GM19468 (cell line): ENCODE results near the gene BICRAL.
"Not testable (repeated sequence)": the region's sequence is repeated elsewhere in the genome, so short reads cannot be mapped to it uniquely, and the experiment has no call there.

Experiments used
- ATAC-seq: cut with Tn5 transposase; IDR thresholded peaks from one replicate; pipeline ENCODE4 v1.9.1; 2021; ENCODE audit warnings: mild to moderate bottlenecking, moderate library complexity, moderate number of reproducible peaks; ENCODE audit not compliant: unreplicated experiment; ENCODE audit errors: extremely low read depth

Gene BICRAL

DNA sequence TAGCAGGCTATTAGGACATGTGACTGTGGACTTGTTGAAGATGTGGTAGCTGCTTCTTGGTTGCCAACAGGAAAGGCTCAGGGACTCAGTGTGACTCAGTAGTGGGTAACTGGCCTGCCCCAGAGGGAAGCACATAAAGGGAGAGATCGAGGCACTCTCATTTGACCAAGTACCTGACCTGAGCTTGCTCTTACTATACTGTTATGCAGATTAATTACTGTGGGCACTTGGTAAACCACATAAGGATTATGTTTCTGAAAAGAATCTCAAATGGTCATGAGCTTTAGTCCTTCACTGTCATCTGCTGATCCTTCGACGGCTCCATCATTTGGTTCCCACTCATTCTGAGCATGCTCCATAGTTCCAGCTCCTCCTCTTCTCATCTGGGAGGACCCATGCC, 49.4 kb downstream of the BICRAL start:
- ATAC-seq = no peak

DNA sequence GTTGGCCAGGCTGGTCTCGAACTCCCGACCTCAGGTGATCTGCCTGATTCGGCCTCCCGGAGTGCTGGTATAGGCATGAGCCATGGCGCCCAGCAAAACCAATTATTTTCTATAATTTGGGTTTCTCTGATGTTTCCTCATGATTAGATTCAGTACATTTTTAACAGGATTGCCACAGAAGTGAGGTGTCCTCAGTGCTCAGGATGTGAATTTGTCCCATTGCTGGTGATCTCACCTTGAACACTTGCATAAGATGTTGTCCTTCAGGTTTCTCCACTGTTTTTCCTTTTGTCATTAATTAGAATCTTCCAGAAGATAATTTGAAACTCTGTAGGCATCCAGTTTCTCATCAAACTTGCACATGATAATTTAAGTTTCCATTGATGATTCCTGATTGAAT, 52.2 kb downstream of the BICRAL start:
- no peak for ATAC-seq

DNA sequence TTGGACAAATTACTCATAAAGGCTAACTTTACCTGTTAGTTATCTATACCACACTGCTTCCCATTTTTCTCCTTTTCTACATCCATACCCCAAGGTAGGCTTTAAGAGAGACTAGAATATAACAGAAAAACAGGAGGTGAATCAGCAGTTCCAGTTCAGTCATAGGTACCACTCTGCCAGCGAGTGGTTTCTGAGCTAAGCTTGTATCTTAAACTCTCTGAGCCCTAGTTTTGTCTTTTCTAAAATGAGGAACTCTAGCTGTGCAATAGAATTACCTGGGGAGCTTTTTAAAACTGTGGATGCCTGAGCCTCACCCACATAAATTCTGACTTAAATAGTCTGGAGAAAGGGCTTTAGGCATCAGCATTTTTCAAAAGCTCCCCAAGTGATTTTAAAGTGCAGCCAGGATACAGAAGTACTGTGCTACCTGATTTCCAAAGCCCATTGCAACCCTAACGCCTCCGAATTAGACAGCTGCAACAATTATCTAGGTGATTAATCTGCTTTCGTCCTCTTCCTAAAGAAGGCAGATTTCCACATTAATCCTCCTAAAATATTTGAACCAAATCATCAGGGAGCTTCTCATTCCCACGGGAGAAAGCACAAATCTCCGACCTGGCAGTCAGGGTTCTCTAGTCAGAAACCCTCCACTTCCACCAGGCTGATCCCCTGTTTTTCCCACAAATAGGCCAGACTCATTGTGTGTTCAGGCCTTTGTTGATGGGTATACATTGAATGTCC, 60.2 kb downstream of the BICRAL start:
- no peak for ATAC-seq

DNA sequence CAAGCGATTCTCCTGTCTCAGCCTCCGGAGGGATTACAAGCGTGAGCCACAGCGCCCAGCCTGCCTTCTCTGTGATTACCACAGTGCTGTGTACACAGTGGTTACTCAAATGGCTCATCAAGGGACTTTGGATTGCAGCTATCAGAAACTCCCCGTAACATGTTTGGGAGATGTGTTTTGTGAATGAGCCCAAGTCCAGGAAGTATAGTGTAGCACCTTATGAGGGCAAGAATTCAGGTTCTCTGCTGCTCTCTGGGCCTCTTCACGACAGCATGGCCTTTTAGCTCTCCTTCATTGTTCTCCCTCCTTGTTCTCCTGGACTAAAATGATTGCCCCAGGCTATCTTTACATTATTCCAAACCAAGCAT, 63.5 kb downstream of the BICRAL start:
- ATAC-seq = no peak

DNA sequence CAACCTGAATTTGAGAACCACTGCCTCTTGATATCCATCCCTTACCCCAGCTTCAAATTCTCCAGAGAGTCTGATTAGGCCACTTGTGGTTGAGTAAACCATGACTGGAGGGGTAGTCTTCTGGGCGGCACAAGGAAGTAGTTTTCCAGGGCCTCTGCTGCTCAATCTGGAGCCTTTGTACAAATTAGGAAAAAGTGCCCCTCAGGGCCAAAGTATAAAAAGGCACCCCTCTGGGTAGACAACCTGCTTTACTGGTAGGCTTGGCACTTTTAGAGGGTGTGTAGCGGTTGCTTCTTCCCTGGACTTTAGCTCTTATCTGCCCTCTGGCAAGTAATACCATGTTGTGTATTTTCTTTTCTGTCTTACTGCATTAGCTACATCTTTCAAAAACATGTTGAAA, 64.7 kb downstream of the BICRAL start:
- ATAC-seq = no peak

DNA sequence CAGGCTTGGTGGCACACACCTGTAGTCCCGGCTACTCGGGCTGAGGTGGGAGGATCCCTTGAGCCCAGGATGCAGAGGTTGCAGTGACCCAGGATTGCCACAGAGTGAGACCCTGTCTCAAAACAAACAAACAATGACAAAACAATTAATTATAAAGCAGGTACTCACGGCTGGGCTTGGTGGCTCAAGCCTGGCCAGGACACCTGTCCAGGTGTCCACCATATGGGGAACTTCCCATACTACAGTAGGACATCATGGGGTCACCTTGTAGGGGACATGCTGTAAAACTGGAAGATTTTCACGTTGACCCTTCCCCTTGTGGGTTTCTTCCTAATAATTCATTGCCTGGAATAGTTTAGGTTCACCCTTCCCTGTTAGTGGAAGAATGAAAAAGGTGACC, 66.8 kb downstream of the BICRAL start:
- no peak for ATAC-seq

DNA sequence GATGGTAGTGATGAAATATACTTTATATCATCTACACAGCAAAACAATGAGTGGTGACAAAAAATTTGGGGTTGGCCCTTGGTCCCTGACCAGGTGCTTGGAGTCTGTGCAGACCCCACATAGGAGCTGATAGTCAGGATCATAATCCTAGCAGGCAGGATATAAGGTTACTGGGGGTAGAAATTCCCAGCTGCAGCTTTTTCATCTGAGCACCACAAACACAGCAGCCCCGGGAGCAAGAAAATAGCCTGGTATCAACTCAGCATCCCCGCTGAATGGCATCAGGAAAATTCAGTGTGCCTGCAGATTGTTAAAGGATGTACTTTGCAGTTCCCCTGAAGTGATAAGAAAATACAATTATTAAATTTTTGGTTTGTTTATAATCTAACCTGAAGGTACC, 69.7 kb downstream of the BICRAL start:
- no peak for ATAC-seq

DNA sequence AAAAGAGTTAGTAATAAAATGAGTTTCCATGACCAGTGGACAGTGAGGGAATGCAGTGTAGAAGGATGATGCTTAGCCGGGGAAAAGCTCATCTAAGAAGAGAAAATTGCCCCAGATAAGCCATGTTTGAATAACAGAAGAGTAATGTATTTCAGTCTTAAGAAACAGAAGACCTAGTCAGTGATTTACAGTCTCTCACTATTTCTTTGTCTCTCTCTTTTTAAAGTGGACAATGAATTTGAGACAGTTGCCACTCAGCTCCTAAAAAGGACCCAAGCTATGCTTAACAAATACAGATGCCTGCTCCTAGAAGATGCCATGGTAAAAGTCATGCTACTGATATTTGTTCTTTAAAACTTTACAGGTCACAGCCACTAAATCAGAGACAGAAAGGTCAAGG, 78.2 kb downstream of the BICRAL start:
- ATAC-seq = no peak

DNA sequence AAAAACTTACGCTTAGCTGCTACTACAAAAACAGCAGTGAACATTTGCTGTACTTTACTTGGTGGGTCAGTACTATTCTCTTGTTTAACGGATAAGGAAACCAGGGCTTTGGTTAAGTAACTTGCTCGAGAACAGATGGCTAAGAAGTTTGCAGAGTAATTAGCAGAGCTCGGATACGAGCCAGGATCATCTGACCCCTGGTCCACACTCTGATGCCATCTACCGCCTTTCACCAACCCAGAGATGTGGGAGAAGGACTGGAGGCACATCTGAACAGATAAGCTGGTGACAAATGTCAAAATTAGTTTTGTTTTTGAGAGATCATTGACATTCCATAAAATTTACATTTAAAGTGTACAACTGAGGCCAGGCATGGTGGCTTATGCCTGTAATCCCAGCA, 78.6 kb downstream of the BICRAL start:
- no peak for ATAC-seq

DNA sequence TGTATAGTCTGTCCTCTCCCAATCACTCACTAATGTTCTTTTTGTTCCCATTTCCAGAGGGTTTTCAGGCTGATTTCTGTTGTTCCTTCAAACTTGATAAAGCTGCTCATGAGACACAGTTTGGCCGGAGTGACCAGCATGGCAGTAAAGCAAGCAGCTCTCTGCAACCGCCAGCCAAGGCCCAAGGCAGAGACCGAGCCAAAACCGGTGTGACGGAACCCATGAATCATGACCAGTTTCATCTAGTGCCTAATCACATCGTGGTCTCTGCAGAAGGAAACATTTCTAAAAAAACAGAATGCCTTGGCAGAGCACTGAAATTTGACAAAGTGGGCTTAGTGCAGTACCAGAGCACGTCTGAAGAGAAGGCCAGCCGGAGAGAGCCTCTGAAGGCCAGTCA, 82.8 kb downstream of the BICRAL start:
- no peak for ATAC-seq

DNA sequence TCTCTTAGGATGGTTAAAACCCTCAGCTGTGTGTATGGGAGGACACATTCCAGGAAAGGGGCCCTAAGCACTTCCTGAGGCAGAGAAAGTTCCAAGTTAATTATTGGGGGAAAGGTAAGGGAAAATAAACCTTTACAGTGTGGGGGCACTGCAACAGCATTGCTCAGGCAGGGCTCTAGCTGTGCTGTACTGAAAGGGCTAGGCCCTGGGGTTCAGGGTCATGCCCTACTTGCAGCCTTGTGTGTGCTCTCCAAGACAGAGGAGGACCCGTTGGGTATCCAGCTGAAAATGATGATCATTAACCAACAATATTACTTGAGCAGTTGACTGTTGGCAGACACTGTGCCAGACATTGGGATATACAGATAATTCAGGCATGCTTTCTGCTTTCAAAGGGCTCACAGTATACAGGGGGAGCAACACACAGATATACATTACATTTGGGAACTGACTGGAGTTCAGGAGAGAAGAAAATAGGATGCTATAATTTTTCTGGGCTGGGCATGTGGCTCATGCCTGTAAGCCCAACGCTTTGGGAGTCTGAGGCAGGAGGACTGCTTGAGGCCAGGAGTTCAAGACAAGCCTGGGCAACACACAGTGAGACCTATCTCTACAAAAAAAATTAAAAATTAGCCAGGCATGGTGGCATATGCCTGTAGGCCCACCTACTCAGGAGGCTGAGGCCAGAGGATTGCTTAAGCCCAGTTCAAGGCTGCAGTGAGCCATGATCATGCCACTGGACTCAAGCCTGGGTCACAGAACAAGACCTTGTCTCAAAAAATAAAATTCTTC, 88.5 kb downstream of the BICRAL start:
- ATAC-seq = no peak

DNA sequence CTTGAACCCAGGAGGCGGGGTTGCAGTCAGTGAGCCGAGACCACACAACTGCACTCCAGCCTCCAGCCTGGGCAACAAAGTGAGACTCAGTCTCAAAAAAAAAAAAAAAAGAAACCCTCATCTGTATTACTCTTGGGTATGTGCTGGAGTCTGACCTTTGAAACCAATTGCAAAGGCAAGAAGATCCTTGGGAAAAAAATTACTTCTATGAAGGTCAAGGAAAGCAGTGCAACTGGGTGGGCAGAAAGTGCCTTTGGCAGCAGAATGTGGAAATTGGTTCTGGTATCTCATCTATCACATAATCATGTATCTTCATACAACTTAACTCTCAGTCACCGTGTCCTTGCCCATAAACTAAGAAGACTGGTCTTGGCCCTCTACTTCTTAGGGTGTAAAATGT, 89.9 kb downstream of the BICRAL start:
- ATAC-seq = no peak

DNA sequence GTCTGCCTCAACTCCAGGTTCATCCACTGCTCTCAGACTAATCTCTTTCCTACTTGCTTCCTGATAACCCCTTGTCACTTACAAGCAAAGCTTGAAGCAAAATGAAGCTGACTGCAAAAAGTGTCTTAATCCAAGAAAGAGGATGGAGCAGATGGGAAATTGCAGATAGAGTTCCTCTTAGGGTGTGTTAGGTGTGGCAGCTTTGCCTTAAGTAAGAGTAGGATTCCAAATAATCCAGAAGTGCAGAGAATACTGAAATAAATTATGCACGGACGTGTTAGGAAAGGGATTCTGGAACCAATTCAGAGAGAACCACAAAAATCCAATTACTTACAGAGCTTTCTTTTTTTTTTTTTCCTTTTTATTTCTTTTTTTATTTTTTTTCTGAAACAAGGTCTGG, 91.5 kb downstream of the BICRAL start:
- no peak for ATAC-seq

DNA sequence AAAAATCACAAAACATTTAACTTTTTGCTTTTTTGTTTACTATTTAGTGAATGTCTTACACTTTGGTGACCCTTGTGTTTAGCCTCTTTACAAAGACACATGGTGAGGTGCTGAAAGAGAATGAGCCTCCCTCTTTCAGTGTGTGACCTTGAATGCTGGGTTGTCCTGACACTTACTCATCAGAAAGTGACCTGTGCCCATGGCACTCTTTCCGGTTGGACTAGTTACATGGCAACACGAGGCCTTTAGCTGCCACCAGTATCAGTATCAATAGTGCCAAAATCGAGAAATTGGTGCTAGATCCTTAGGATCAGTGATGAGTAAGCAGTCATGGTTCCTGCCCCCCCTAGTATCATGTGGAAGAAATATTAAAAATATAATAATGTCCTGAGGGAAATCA, 95.8 kb downstream of the BICRAL start:
- no peak for ATAC-seq

DNA sequence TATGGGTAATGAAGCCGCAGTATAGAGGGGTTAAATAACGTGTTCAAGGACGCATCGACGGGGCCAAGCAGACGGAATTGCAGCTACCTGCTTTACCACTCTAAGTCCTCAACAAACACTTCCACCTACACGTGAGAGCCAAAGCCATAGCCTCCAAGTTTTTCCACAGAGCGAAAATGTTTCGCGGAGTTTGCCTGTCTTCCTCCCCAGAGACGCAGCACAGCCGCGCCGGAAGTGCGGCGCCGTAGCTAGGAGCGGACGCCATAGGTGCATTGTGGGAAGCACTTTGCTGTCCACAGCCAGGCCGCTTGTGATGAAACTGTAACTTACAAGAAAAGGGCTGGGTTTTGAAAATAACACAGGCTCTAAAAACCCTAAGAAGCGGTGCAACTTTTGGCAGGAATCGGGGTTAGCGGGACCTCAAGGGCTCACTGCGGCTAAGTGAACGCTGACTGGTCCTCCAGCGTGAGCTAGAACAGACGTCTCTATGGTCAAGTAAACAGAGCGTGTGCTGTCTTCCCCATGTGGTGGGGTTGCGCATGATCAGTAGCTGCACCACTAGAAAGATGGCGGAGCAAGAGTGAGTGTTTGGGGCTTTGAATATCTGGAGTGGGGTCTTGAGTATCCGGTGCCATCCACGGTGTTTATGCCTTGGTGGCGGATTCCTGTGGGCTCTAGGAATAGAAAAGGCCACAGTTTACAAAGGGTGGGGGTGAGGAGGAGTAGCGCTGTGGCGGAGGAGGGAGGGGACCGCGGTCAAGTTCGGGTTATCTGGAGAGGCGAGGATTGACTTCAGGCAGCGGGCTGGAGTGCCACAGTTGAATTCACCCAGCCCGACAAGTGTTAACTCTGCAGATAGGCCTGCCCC, 97.8 kb downstream of the BICRAL start, which contains the start of gene RPL7L1:
Gene RPL7L1, plus strand, starts transcription at position 245 of the 868 bp plus-strand sequence. Its CDS starts 295 bp downstream, at position 540.
- ATAC-seq = peak; percentile 48

DNA sequence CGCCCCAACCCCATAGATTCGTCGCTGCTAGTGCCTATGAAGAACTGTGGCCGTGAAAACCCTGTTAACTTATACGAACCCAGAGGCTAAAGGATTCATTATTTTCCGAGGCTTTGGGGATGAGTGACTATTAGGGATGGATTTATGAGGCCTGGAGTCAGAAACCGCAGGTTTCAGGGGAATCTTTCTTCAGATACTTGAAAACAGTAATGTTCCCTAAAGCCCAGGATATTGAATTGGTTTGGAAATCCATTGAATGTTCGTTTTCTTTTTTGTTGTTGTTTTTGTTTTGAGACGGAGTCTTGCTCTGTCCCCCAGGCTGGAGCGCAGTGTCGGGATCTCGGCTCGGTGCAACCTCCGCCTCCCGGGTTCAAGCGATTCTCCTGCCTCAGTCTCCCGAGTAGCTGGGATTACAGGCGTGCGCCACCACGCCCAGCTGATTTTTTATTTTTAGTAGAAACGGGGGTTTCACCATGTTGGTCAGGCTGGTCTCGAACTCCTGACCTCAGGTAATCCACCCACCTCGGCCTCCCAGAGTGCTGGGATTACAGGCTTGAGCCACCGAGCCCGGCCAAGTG, 98.5 kb downstream of the BICRAL start:
- ATAC-seq = not testable (repeated sequence)

DNA sequence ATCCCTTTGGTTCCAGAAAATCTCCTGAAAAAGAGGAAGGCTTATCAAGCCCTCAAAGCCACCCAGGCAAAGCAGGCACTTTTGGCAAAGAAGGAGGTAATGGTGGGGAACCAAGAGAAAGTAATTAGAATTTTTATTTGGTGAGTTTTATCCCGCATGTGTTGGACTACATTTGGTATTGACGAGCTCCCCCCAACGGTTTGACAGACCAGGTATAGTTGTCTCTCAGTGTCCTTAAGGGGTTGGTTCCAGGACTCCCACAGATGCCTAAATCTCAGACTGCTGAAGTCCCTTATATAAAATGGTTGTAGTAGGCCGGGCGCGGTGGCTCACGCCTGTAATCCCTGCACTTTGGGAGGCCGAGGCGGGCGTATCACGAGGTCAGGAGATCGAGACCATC, 99.0 kb downstream of the BICRAL start:
- not testable (repeated sequence) for ATAC-seq

DNA sequence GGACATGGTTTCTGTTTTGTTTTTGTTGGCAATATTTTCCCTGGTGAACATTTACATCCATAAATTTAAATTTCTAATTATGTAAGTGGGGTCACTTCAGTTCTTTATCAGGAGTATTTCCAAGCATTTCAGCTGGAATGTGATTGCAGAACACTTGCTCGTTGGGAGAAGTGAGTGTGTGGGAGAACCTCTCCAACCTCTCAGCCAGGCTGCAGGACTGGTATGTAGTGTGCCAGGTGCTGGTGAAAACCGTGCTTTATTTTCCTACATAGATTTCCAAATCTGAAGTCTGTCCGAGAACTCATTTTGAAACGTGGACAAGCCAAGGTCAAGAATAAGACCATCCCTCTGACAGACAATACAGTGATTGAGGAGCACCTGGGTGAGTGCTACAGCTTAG, 103.8 kb downstream of the BICRAL start:
- no peak for ATAC-seq

DNA sequence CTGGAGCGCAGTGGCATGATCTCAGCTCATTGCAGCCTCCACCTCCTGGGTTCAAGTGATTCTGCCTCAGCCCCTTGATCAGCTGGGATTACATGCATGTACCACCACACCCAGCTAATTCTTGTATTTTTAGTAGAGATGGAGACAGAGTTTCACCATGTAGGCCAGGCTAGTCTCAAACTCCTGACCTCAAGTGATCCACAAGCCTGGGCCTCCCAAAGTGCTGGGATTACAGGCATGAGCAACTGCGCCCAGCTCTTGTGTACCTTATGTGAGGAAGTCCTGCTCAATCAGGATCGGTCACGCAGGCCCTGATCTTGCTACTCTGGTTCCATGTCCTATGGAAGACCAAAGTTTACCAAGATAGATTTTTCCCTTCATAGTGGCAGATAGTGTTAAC, 106.3 kb downstream of the BICRAL start:
- not testable (repeated sequence) for ATAC-seq

DNA sequence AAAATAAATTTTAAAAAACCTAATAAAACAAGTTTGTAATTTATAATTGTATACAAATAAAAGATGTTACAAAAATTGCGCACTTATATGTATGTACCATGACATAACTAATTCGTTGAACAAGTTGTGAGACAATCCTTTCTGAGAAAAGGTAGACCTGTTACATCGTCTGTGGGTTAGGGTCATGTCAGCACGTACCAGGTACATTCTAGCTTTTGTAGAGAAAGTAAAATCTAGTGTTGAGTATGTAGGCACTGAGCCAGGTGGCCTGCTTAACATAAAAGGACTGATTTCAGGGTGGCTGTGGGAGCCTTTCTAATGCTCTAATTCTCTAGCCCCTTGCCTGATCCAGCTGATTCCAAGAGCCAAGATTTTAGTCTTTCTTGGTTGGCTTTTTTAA, 108.0 kb downstream of the BICRAL start:
- no peak for ATAC-seq
